Vagina (tissue), 2 donors: ENCODE measurements around the gene DDOST. TPM values are rescaled to one million over a fixed set of nuclear protein-coding genes. Genes with fewer than 3 reads are reported as not detected.
A peak's percentile ranks its signal among the peaks of the same experiment; 100 is the strongest.

ENCODE experiments used
- DNase-seq, 2 donors: peaks; one replicate each; pipeline ENCODE4 v3.0.0-alpha.2; 2017; ENCODE audit errors: extremely low spot score in 2 of 2
- H3K27ac ChIP-seq: fragments of 200-600 bp; sonication (generic); one replicate; pipeline ENCODE4 v1.5.1; 2019
- H3K27me3 ChIP-seq: fragments of 200-600 bp; sonication (generic); one replicate; pipeline ENCODE4 v1.5.1; 2019
- H3K36me3 ChIP-seq, 2 donors: fragments of 200-600 bp; sonication (generic); one replicate each; pipeline ENCODE4 v1.5.1; 2017 to 2019
- H3K4me1 ChIP-seq: fragments of 200-600 bp; sonication (generic); one replicate; pipeline ENCODE4 v1.5.1; 2019
- H3K4me3 ChIP-seq, 2 donors: fragments of 200-600 bp; sonication (generic); 1 replicate in 1 of 2; 2 replicates in 1 of 2; pipeline ENCODE4 v1.5.1; 2016 to 2019
- H3K9me3 ChIP-seq: fragments of 200-600 bp; sonication (generic); one replicate; pipeline ENCODE4 v1.5.1; 2019
- CTCF ChIP-seq, 3 experiments: fragments of 450-650 bp in 2 of 3; fragments of 200-600 bp in 1 of 3; sonication (generic) in 1 of 3; IDR thresholded peaks; one replicate each; pipeline ENCODE4 v1.5.1; 2017 to 2019; ENCODE audit warnings: antibody characterized with exemption in 3 of 3, mild to moderate bottlenecking in 2 of 3, moderate library complexity in 2 of 3
- POLR2A ChIP-seq, 2 donors: fragments of 450-650 bp; IDR thresholded peaks; one replicate each; pipeline ENCODE4 v1.6.1; 2017; ENCODE audit warnings: antibody characterized with exemption in 2 of 2, mild to moderate bottlenecking in 2 of 2, moderate library complexity in 2 of 2
- POLR2AphosphoS5 ChIP-seq, 2 donors: sonication (generic); formaldehyde crosslinking; IDR thresholded peaks; one replicate each; pipeline ENCODE4 v1.9.0; 2017; ENCODE audit warnings: antibody characterized with exemption in 2 of 2, mild to moderate bottlenecking in 2 of 2, low read depth in 1 of 2; ENCODE audit not compliant: insufficient read depth in 1 of 2
- intact Hi-C: fragments of 100-400 bp; cut with DNase I; formaldehyde crosslinking; loops from one replicate; pipeline ENCODE4 v1.15.1; 2023
- total RNA-seq: library from RNA; depleted of rRNA; stranded (reverse); fragments of >200 nt; gene quantifications from one replicate; pipeline ENCODE4 v1.2.3, GENCODE V29; 2016

Gene DDOST
- total RNA-seq, 1 donor from 2014 or later, result 84.5 TPM

GRCh38 chr1:20668581-20668980 lies 7.4 kb upstream of the DDOST start:
- H3K4me3 ChIP-seq, result no peak overlapping the region
- H3K9me3 ChIP-seq, result no peaks in the 10 kb centered on the region
- no peak for DNase-seq
- no peak for TF ChIP-seq POLR2A (IDR thresholded peaks at IDR 0.05)
- TF ChIP-seq POLR2AphosphoS5 (IDR thresholded peaks at IDR 0.05; ENCODE audit: insufficient read depth in 1 of 2, low read depth in 1 of 2), result no peak
- no peak for TF ChIP-seq CTCF (IDR thresholded peaks at IDR 0.05)
- no peaks in the 10 kb centered on the region for H3K36me3 ChIP-seq
- intact Hi-C loops, result no loop called here
- no peaks in the 10 kb centered on the region for H3K27me3 ChIP-seq
- H3K27ac ChIP-seq, result no peak overlapping the region
- H3K4me1 ChIP-seq, result peaks cover 15% of the 10 kb centered on the region

GRCh38 chr1:20666804-20667203 lies 5.6 kb upstream of the DDOST start:
- Histone ChIP-seq H3K27me3 (no peaks in the 10 kb centered on the region), H3K36me3 (no peaks in the 10 kb centered on the region), H3K9me3 (no peaks in the 10 kb centered on the region), H3K4me1 (peaks cover 22% of the 10 kb centered on the region), H3K27ac (no peak overlapping the region), H3K4me3 (no peak overlapping the region)
- TF ChIP-seq CTCF (IDR thresholded peaks at IDR 0.05), result no peak
- no peak for TF ChIP-seq POLR2AphosphoS5 (IDR thresholded peaks at IDR 0.05; ENCODE audit: insufficient read depth in 1 of 2, low read depth in 1 of 2)
- no peak for TF ChIP-seq POLR2A (IDR thresholded peaks at IDR 0.05)
- intact Hi-C loops, result no loop called here
- DNase-seq, result no peak

GRCh38 chr1:20666146-20666545 lies 5.0 kb upstream of the DDOST start:
- Histone ChIP-seq H3K4me1 (peaks cover 25% of the 10 kb centered on the region), H3K36me3 (no peaks in the 10 kb centered on the region), H3K4me3 (peak overlapping the region; percentile 3 to 24), H3K27me3 (no peaks in the 10 kb centered on the region), H3K27ac (peak overlapping the region; percentile 78), H3K9me3 (no peaks in the 10 kb centered on the region)
- intact Hi-C loops, result no loop called here
- TF ChIP-seq CTCF (IDR thresholded peaks at IDR 0.05), result no peak
- TF ChIP-seq POLR2AphosphoS5 (IDR thresholded peaks at IDR 0.05; ENCODE audit: insufficient read depth in 1 of 2, low read depth in 1 of 2), result peak in 1 of 2 donors; percentile 13
- no peak for TF ChIP-seq POLR2A (IDR thresholded peaks at IDR 0.05)
- no peak for DNase-seq

GRCh38 chr1:20665726-20666125 lies 4.6 kb upstream of the DDOST start:
- Histone ChIP-seq H3K9me3 (no peaks in the 10 kb centered on the region), H3K4me1 (peaks cover 25% of the 10 kb centered on the region), H3K27me3 (no peaks in the 10 kb centered on the region), H3K27ac (peak overlapping the region; percentile 78), H3K36me3 (no peaks in the 10 kb centered on the region), H3K4me3 (peak overlapping the region; percentile 3 to 24)
- intact Hi-C loops, result no loop called here
- no peak for DNase-seq
- TF ChIP-seq POLR2AphosphoS5 (IDR thresholded peaks at IDR 0.05; ENCODE audit: insufficient read depth in 1 of 2, low read depth in 1 of 2) (peak in 1 of 2 donors; percentile 32), CTCF (IDR thresholded peaks at IDR 0.05) (no peak), POLR2A (IDR thresholded peaks at IDR 0.05) (no peak)

GRCh38 chr1:20663969-20664715 lies 3.0 kb upstream of the DDOST start:
- TF ChIP-seq CTCF (IDR thresholded peaks at IDR 0.05), result no peak
- no peak for TF ChIP-seq POLR2A (IDR thresholded peaks at IDR 0.05)
- no peak for TF ChIP-seq POLR2AphosphoS5 (IDR thresholded peaks at IDR 0.05; ENCODE audit: insufficient read depth in 1 of 2, low read depth in 1 of 2)
- intact Hi-C loops, result no loop called here
- DNase-seq, result no peak
- no peaks in the 10 kb centered on the region for H3K27me3 ChIP-seq
- H3K4me3 ChIP-seq, result no peak overlapping the region
- H3K36me3 ChIP-seq, result no peaks in the 10 kb centered on the region
- peak overlapping the region; percentile 0 for H3K27ac ChIP-seq
- peaks cover 41% of the 10 kb centered on the region for H3K4me1 ChIP-seq
- no peaks in the 10 kb centered on the region for H3K9me3 ChIP-seq
